Ammon's horn (tissue), 1 donor: Measurements from ENCODE around the gene ARHGEF4.
"Not testable (repeated sequence)": the region's sequence is repeated elsewhere in the genome, so short reads cannot be mapped to it uniquely, and the experiment has no call there.

Experiments
- DNase-seq: peaks from one replicate; pipeline ENCODE4 v3.0.0-alpha.2; 2016; ENCODE audit warnings: low spot score

The ARHGEF4 gene

DNA sequence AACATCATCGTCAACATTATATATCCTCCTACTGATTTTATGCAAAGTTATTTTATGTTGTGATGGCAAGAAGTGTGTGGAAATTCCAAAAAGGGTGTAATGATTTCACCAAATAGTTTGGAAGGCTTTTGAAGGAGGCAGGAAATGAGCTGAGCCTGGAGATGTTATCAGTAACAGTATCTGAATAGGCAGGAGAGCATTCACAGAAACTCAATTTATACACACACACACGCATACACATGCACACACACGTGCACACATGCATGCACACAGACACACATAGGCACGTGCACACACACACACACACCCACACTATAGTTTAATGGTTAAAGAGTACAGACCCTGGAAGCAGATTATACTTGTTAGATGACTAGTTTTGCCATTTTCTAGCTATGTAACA, 47.3 kb downstream of the ARHGEF4 start:
- DNase-seq, result no peak

- DNase-seq, result no peak
Measured at GRCh38 chr2:130884503-130884902, 47.8 kb downstream of the ARHGEF4 start.

GRCh38 chr2:130887643-130888042, 50.9 kb downstream of the ARHGEF4 start:
- no peak for DNase-seq

GRCh38 chr2:130890941-130891669, 54.4 kb downstream of the ARHGEF4 start:
- no peak for DNase-seq

DNA sequence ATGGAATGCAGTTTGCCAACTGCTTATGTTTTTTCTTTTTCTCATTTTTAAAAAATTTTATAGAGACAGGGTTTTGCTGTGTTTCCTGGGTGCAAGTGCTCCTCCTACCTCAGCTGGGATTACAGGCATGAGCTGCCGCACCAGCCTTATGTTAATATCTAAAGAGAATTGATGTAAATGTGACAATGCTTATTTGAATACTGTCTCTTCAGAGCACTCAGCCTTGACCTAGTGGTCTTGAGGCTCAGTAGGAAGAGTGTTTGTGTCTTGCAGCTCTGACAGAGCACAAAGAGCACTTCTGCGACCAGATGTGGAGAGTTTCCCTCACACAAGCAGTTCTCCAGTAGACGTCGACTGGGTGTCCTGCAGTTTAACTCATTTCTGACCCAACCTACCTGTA, 55.3 kb downstream of the ARHGEF4 start:
- no peak for DNase-seq

DNA sequence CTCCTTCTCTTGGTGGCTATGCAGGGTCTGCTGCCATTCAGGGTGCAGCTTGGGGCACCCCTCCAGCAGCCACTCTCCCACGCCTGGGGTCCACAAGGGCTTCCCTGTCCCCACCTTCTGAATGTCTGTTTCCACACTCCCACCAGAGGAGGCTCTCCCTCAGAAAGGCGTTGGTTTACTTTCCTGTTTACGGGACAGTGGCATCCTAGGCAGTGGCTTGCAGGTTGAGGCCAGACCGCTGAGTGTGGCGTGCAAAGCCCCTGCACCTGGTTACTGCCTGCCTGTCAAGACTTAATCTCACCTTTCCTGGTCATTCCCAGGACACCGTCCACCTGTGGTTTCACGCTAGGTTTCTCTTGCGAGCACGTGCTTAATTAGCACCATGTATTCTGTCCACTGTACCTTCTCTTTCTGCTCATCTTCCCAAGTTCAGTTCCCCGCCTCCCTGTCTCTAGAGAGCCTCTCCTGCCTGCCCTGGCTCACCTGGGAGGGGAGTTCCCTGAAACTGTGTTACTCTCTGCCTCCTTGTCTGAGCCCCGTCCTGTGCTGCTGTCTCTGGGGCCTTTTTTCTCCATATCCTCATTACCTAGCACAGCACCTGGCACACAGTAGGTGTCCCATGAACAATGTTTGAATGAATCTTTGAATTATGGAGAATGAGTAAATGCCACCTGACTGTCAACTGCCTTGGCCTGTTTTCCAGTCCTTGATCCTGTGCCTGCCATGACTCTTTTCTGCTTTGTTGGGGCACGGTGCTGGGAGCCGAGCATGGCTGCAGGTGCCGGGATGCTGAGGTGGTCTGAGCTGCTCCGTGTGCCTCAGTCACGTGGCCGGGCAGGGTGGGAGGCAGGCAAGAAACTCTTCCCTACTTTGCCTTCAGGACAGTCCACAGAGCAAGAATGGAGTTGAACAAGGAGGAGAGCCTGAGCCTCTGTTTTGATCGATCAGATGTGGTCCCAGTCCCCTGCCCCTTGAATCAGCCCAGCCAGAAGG, 56.4 kb downstream of the ARHGEF4 start:
- no peak for DNase-seq

DNA sequence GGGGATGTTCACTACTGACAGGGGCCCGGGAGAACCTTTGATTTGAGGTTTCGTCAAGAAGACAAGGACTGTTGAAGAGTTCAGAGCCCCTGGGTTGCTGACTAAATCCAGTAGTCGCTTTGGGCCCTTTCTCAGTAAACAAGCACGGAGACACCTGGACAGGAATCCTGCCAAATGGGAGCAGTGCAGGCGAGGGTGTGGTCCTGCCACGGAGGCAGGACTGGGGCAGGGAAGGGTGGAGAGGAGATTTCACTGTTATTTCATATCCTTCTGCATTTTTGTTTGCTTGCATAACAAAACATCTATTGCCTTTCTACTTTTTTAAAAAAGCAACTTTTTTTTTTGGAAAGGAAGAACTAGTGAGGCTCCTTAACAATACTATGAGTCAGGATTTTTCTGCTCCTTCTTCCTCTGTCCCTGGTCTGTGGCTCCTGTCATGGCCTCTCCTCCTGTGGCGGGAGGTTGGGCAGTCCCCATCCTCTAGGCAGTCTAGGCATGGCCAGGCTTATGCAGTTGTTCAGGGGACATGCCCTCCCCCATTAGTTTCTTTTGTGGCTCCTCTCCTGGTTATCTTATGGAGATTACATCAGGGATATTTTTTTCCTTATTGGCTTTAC, 57.7 kb downstream of the ARHGEF4 start:
- DNase-seq, result no peak

DNA sequence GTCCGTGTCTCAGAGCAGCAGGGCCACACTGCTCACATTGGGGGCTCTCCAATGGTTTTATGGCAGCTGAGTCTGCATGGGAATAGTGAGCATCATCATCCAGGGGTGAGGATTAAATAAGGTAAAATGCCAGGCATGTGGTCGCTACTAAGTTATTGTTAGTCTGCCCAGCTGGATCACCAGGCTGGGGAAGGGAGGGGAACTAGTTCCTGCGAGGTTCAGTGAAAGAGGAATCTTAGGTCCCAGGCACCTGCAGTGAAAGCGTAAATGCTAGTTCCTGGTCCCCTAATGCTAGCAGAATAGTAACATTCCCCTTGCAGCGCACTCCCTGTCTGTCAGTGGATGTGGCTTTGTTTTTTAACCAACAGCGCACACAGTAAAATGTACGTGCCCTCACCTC, 60.1 kb downstream of the ARHGEF4 start:
- DNase-seq, result no peak

- no peak for DNase-seq
Measured at GRCh38 chr2:130898553-130898952, 61.8 kb downstream of the ARHGEF4 start.

DNA sequence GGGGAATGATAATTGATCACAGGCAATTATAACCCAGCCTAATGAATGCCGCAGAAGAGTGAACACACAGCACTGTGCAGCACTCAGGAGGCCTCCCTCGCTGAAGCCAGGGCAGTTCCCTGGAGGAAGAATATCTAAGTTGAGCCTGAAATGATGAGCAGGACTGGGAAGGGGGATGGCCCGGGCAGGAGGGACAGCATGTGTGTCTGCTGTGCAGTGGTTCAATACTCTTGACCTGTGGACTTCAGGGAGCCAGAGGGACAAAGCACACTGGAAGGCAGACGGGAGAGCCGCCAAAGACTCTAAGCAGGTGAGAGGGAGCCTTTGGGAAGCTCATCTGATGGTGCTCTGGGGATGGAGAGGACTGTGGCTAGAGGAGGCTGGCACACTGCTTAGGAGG, 62.6 kb downstream of the ARHGEF4 start:
- no peak for DNase-seq

- DNase-seq, result no peak
Measured at GRCh38 chr2:130901061-130901460, 64.3 kb downstream of the ARHGEF4 start.

GRCh38 chr2:130901626-130902025, 64.9 kb downstream of the ARHGEF4 start:
- not testable (repeated sequence) for DNase-seq

DNA sequence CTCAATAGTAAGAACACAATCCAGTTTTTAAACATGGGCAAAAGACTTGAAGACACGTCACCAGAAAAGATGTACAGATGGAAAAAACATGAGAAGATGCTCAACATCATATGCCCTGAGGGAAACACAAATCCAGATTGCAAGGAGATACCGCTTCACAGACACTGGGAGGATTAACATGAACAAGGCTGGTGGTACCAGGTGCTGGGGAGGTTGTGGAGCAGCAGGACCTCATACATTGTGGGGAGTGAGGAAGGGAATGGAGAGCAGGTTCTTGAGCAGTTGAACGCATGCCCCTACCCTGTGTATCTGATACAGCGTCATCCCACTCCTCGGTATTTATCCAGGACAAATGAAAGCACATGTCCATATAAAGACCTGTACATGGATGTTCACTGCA, 72.1 kb downstream of the ARHGEF4 start:
- no peak for DNase-seq

DNA sequence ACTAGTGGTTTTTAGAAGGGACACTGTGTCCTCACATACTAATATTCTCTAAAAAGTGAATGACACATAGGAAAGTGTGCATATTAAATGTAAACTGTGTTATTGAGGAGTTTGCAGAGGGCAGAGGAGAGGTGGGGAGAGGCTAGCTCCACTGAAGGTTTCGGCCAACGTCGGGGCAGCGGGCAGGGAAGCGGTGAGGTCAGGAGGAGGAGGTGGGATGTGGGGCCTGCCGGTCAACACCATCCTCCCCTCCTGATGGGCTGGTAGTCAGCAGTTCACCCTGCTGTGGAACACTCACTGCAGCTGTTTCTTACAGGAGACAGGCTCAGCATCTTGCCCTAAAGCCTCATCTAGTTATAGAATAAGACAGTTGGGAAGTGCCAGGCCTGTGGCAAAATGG, 74.2 kb downstream of the ARHGEF4 start:
- DNase-seq, result no peak

DNA sequence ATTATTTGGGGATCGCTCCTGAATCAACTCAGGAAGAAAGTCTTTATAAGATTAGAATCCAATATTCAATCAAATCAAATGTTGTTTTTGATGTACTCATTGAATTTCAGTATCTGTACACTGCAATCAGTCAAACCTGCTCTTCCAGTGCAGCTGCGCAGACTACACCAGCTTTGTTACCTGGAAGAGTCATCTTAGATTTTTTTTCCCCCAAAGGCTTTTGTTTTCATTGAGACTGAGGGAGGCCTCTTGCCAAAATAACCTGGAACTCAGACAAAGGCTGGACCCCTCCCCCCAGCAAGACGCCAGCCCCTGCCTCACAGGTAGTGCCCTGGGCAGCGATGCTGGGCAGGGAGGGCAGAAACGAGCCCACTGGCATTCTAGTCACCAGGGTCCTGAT, 74.8 kb downstream of the ARHGEF4 start:
- DNase-seq, result no peak

GRCh38 chr2:130911996-130912395, 75.3 kb downstream of the ARHGEF4 start:
- no peak for DNase-seq

DNA sequence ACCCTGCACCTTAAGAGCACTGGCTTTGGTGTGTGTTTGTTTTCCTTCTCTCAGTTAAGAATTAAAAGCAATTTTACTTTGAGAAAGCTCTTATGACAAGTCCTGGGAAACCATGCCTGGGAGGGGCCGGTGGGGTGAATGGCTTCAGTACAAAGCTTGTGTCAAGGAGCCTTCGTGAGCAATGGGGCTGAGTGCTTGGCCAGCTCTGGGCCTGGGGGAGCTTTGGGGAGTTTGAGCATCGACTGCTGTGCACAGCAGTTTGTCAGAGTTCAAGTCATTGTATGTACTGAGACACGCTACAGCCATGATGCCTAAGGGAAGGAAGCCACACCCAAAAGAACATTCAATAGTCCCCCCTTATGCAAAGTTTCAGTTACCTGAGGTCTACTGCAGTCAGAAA, 75.8 kb downstream of the ARHGEF4 start:
- no peak for DNase-seq

DNA sequence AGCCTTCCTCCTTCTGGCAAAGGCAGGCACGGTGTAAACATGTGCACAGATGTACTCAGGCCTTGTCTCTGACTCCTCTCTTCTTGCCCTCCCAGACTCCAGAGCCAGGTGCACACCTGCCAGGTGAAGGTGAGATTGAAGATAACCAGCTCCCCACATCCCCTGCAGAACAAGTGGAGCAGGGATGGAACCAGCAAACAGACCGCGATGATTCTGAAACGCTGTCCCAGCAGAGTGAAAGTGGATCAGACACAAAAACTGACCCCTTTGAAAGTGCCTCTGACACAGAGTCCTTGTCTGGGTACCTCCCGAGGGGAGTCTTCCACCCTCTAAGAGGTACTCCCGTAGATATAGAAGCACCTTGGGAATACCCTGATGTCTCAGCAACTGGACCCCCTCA, 77.2 kb downstream of the ARHGEF4 start:
- DNase-seq, result no peak

DNA sequence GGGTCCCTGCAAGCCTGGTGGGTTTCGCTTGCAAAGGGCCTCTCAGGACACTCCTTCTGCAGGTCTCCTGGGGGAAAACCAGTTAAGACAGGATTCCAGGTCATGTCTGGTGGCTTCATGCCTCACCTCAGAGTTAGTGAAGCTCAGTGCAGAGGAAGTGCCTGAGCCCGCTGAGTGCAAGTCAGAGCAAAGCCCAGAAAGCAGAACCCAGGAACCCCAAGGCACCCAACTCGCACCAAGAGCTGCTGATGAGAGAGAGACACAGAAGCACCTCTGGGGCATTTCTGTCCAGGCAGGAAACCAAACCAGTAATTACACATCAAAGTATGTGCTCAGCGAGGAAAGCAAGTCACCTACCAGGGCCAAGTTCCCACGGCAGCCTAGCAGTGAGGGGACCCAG, 78.4 kb downstream of the ARHGEF4 start:
- no peak for DNase-seq

DNA sequence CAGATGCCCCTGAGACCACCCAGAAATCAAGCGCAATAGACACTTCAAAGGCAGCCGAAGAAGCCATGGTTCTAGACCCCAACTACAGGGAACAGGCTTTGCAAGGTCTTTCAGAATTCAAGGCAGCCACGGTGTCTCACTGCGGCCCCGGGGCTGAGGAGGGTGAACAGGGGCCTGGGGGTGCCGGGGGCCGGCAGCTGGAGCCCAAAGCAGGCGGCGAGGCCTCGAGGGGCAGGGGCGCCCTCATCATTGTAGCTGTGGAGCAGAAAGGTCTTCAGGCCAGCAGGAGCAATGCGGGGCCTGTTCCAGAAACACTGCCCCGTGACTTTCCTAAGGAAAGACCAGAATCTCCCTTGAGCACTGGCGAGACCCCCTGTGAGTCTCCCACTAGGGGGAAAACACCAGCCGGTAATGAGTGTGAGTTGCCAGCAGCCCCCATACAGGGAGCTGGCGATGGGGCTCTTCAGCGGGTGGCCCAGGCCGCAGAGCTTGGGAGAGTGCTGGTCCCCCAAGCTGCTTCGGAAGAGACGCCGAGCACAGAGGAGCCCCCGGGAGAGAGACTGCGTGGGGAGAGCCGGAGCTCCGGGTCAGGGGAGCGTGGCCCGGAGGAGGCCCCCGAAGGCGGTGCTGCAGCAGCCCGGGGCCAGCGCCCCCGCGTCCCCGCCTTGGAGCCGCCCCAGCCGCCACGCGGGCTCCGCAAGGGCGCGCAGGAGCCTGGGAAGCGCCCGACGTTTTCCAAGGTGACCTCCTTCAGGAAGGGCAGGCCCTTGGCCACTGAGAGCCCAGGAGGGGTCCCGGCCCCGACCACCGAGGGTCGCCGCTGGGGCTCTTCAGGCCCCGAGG, 79.1 kb downstream of the ARHGEF4 start:
- DNase-seq, result no peak

- no peak for DNase-seq
Measured at GRCh38 chr2:130916438-130916705, 79.7 kb downstream of the ARHGEF4 start.
